K562 (cell line): Measurements from ENCODE around the gene HOXB4. TPM values are rescaled to one million over a fixed set of nuclear protein-coding genes. Genes with fewer than 3 reads are reported as not detected.

Source experiments
- ATAC-seq: fragments of 200-7000 bp; cut with Tn5 transposase; 3 replicates; pipeline ENCODE4 v1.9.1; 2020; ENCODE audit warnings: moderate library complexity
- BruUV-seq: library from RNA; stranded (reverse); fragments of 400-500 nt; replicated peaks from 2 replicates; lab custom pipeline; 2021; lab: Mats Ljungman, UMichigan
- CTCF ChIA-PET: fragments of 300-600 bp; formaldehyde crosslinking; extraction: SDS; loops from one replicate; lab custom pipeline; 2021; ENCODE audit warnings: low intra/inter-chr PET ratio; lab: Yijun Ruan, JAX
- POLR2A ChIA-PET: fragments of 300-600, 350-650 bp; sonication (Branson Sonifier 250); formaldehyde crosslinking; extraction: SDS; loops from one replicate; lab custom pipeline; 2021; ENCODE audit warnings: antibody characterized with exemption, inconsistent platforms; lab: Yijun Ruan, JAX
- DNase-seq, 4 experiments: peaks; one replicate each; pipeline versions ENCODE4 v3.0.0 to v3.0.0-alpha.2; 2011 to 2018; ENCODE audit warnings: low spot score in 3 of 4, mixed read lengths in 3 of 4; ENCODE audit errors: extremely low read depth in 1 of 4
- FAIRE-seq: peaks from 2 replicates; lab custom pipeline; 2011; peaks lifted over from hg19 to GRCh38; lab: Jason Lieb, UNC
- H2AFZ ChIP-seq: 2 replicates; pipeline ENCODE4 v1.6.0; 2011; ENCODE audit warnings: low read depth, low read length, control low read depth, inconsistent platforms
- H3K27ac ChIP-seq: fragments of 200-600 bp; 3 replicates; pipeline ENCODE4 v1.8.0; 2011; ENCODE audit warnings: low read depth, mild to moderate bottlenecking, control low read depth, inconsistent platforms, low read length, moderate library complexity, mixed read lengths; ENCODE audit errors: extremely low read depth
- H3K27me3 ChIP-seq, 2 experiments: fragments of 300-600 bp in 1 of 2; 2 replicates in 1 of 2; 3 replicates in 1 of 2; pipeline versions ENCODE4 v1.6.0 to v1.8.0; 2011; ENCODE audit warnings: inconsistent platforms in 2 of 2, low read length in 2 of 2, mild to moderate bottlenecking in 1 of 2, mixed read lengths in 1 of 2, moderate library complexity in 1 of 2; ENCODE audit not compliant: control insufficient read depth in 2 of 2, insufficient read depth in 2 of 2
- H3K36me3 ChIP-seq: fragments of 300-600 bp; 3 replicates; pipeline ENCODE4 v1.8.0; 2011; ENCODE audit warnings: mild to moderate bottlenecking, low read length, inconsistent platforms; ENCODE audit not compliant: control insufficient read depth, insufficient read depth
- H3K4me1 ChIP-seq, 2 experiments: fragments of 200-600 bp in 1 of 2; replicated peaks in 1 of 2; 2 replicates in 1 of 2; 3 replicates in 1 of 2; pipeline versions ENCODE4 v1.5.1 to v1.8.0; 2011; ENCODE audit warnings: inconsistent platforms in 2 of 2, low read length in 2 of 2, mild to moderate bottlenecking in 1 of 2, mixed read lengths in 1 of 2, moderate library complexity in 1 of 2; ENCODE audit not compliant: control insufficient read depth in 2 of 2, insufficient read depth in 2 of 2
- H3K4me2 ChIP-seq: 2 replicates; pipeline ENCODE4 v1.6.1; 2011; ENCODE audit warnings: low read length, control low read depth, inconsistent platforms, mixed read lengths; ENCODE audit not compliant: insufficient read depth
- H3K4me3 ChIP-seq: fragments of 200-600 bp; sonication (generic), shearing (Covaris generic); 2 replicates; pipeline ENCODE4 v1.5.1; 2016; ENCODE audit warnings: control low read depth, inconsistent platforms
- H3K79me2 ChIP-seq: fragments of 200-600 bp; 3 replicates; pipeline ENCODE4 v1.8.0; 2011; ENCODE audit warnings: low read length, inconsistent platforms; ENCODE audit not compliant: control insufficient read depth, insufficient read depth
- H3K9ac ChIP-seq, 2 experiments: 2 replicates each; pipeline versions ENCODE4 v1.6.0 to v1.6.1; 2011; ENCODE audit warnings: low read depth in 2 of 2, low read length in 2 of 2, control low read depth in 1 of 2, inconsistent platforms in 1 of 2, mild to moderate bottlenecking in 1 of 2, mixed read lengths in 1 of 2; ENCODE audit not compliant: insufficient read depth in 1 of 2
- H3K9me1 ChIP-seq: one replicate; pipeline ENCODE4 v1.6.0; 2011; ENCODE audit warnings: inconsistent platforms, mild to moderate bottlenecking, low read length, moderate library complexity; ENCODE audit not compliant: control insufficient read depth, insufficient read depth
- H3K9me3 ChIP-seq: replicated peaks from 2 replicates; pipeline ENCODE4 v1.5.1; 2011; ENCODE audit warnings: low read depth, low read length, inconsistent platforms; ENCODE audit not compliant: control insufficient read depth, insufficient read depth
- H4K20me1 ChIP-seq: replicated peaks from 2 replicates; pipeline ENCODE4 v1.6.1; 2011; ENCODE audit warnings: low read length, inconsistent platforms, mixed read lengths; ENCODE audit not compliant: control insufficient read depth, insufficient read depth
- FOSL1 ChIP-seq: fragments of 200-800 bp; sonication (Bioruptor generic); conservative IDR thresholded peaks from 2 replicates; pipeline ENCODE4 v1.6.1; 2016; ENCODE audit warnings: missing genetic modification characterization, missing compliant biosample characterization
- KAT2B ChIP-seq: IDR thresholded peaks from one replicate; pipeline ENCODE4 v1.6.1; 2012; ENCODE audit warnings: low read depth, mild to moderate bottlenecking, control low read depth, inconsistent platforms, low read length, moderate library complexity
- SIN3B ChIP-seq: fragments of 450-650 bp; IDR thresholded peaks from 2 replicates; pipeline ENCODE4 v1.6.1; 2017; ENCODE audit warnings: low read depth, mild to moderate bottlenecking, moderate library complexity
- TEAD1 ChIP-seq, 2 experiments: fragments of 450-650 bp in 1 of 2; sonication (generic) in 1 of 2; formaldehyde crosslinking; IDR thresholded peaks; 2 replicates each; pipeline versions ENCODE4 v1.4.0 to v1.8.0; 2020 to 2022; ENCODE audit warnings: mild to moderate bottlenecking in 2 of 2, missing genetic modification reagents in 1 of 2
- ZC3H11A ChIP-seq: IDR thresholded peaks from 2 replicates; pipeline ENCODE4 v1.6.1; 2012; ENCODE audit warnings: low read depth, low read length, improper control_type of control experiment
- ZNF232 ChIP-seq: sonication (generic); formaldehyde crosslinking; IDR thresholded peaks from 2 replicates; pipeline ENCODE4 v1.8.0; 2022; ENCODE audit warnings: mild to moderate bottlenecking, missing genetic modification reagents
- WGBS: fragments of 100-300 bp; shearing (Covaris generic); methylation state at CpG from one replicate; pipeline ENCODE4 v1.1.6; 2016; ENCODE audit warnings: low coverage, mixed read lengths; ENCODE audit not compliant: insufficient coverage; ENCODE audit errors: missing lambda C conversion rate; 5-methylcytosine and 5-hydroxymethylcytosine counted together
- in situ Hi-C: fragments of 300-500 bp; cut with MboI; formaldehyde crosslinking; loops from 4 replicates; pipeline ENCODE4 v1.15.0; 2018; ENCODE audit warnings: inconsistent platforms, mixed read lengths
- intact Hi-C: fragments of 100-400 bp; cut with micrococcal nuclease; formaldehyde crosslinking; loops from 2 replicates; pipeline ENCODE4 v1.14.2; 2022
- polyA plus RNA-seq, 8 experiments: library from polyadenylated mRNA; depleted of rRNA in 4 of 8; stranded (reverse) in 5 of 8; unstranded in 3 of 8; fragments of >200 nt; fragmentation: Nextera tagmentation in 2 of 8; fragmentation: Illumina TruSeq in 1 of 8; extraction: Ambion mirVana in 2 of 8; extraction: Trizol in 1 of 8; gene quantifications; 2 replicates each; pipeline versions ENCODE4 v1.2.1 to v1.2.3, GENCODE V29; 2011 to 2014; ENCODE audit warnings: inconsistent platforms in 1 of 8, missing spikeins in 1 of 8
- total RNA-seq, 7 experiments: library from RNA; depleted of rRNA in 6 of 7; stranded (reverse); fragments of >200 nt in 6 of 7; fragmentation: Illumina TruSeq in 2 of 7; extraction: Trizol in 2 of 7; gene quantifications; 2 replicates each; pipeline versions ENCODE4 v1.2.1 to v1.2.3, GENCODE V29; 2011 to 2021; ENCODE audit warnings: low replicate concordance in 1 of 7
- TF ChIP-seq, protein P1 (sequence below): fragments of 450-650 bp; IDR thresholded peaks from 2 replicates; pipeline ENCODE4 v1.7.1; 2018; ENCODE audit warnings: mild to moderate bottlenecking, low read depth; ENCODE audit not compliant: partially characterized antibody
- TF ChIP-seq, protein P2 (sequence below), 2 experiments: IDR thresholded peaks in 1 of 2; conservative IDR thresholded peaks in 1 of 2; 2 replicates each; pipeline ENCODE4 v1.6.1; 2016; ENCODE audit warnings: low read depth in 2 of 2, mild to moderate bottlenecking in 1 of 2, missing compliant biosample characterization in 1 of 2, missing genetic modification characterization in 1 of 2, moderate library complexity in 1 of 2
- TF ChIP-seq, protein P3 (sequence below), 2 experiments: fragments of 450-650 bp in 1 of 2; sonication (generic) in 1 of 2; formaldehyde crosslinking in 1 of 2; IDR thresholded peaks in 1 of 2; conservative IDR thresholded peaks in 1 of 2; 2 replicates each; pipeline versions ENCODE4 v1.6.1 to v1.8.1; 2016 to 2023; ENCODE audit warnings: mild to moderate bottlenecking in 2 of 2, moderate library complexity in 2 of 2, inconsistent platforms in 1 of 2, missing genetic modification reagents in 1 of 2
- TF ChIP-seq, protein P4 (sequence below): fragments of 250-450 bp; sonication (Bioruptor Pico); IDR thresholded peaks from 2 replicates; pipeline ENCODE4 v1.8.0; 2021; ENCODE audit warnings: mild to moderate bottlenecking, moderate library complexity

Gene HOXB4
- total and polyA plus RNA-seq, 9 of the 15 experiments (the other 6 are each of a cell fraction or from before 2014, with no cell fraction given): 1.6 to 34.9 (median 14.9) TPM

DNA sequence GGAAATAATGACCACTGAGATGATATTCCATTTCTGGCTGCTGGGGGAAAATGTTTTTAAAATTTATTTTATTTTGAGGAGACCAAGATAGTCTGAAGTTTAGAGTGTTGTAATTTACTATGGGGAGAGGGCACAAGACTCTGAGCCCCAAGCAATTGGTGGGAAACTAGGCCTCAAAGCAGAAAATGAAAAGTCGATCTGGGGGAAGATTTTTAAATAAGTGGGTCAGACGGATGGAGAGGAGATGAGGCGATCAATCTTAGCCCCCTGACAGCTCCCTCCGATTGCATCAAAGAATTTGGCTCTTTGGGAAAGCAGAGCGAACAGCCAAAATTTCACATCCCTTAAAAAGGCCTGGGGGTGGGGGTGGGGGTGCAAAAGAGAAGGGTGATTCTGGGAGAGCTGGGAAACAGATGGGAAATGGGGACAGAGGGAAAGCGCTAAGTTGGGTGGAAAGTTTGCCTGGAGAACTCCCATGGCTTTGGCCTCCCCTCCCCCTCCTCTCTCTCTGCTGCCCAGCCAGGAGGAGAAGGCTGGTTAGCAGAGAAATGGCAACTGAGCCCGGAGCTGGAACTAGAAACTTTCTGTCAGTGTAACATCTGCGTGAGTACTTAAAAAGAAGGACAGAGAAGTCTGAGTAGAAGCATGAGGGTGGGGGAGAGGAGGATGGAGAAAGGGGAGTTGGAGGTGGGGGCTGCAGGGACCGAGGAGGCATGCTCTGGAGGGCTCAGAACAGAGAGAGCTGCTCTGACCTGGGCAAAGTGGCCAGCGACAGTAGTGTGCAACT is 31.8 kb downstream of the HOXB4 start:
- Histone ChIP-seq H2AFZ (no peak overlapping the region), H3K27me3 (no peaks in the 10 kb centered on the region), H4K20me1 (no peaks in the 10 kb centered on the region), H3K9me3 (no peaks in the 10 kb centered on the region), H3K9me1 (no peaks in the 10 kb centered on the region), H3K79me2 (peaks cover 84% of the 10 kb centered on the region), H3K27ac (peak overlapping the region; percentile 95), H3K36me3 (peaks cover 41% of the 10 kb centered on the region; the same call in 2 of the 3 replicates), H3K4me3 (peak overlapping the region; percentile 36), H3K4me1 (peaks cover 33 to 40% of the 10 kb centered on the region in 2 experiments), H3K9ac (peak overlapping the region; percentile 73 to 93; a peak in 3 of 4 replicates), H3K4me2 (peak overlapping the region; percentile 81)
- DNase-seq (peak in 2 of 4 experiments; percentile 57 to 69), ATAC-seq (peak; percentile 14), FAIRE-seq (no peak)
- ChIA-PET POLR2A (interaction anchor here (0.6 to 2.2 kb wide), 19 partner anchors 9 to 266 kb away, joined by 3 to 12 read pairs (median 4); no protein-coding TSS in a partner anchor), CTCF (no interaction called here)
- 0% methylated on average over 9 of the region's 10 CpGs for WGBS
- no TSS peak for BruUV-seq
- in situ Hi-C loops: no loop called here
- intact Hi-C loops: loop anchor here (2.0 kb wide), 1 partner anchor 80 kb away; the partner anchor contains the start of gene HOXB9
- TF ChIP-seq, protein P1, sequence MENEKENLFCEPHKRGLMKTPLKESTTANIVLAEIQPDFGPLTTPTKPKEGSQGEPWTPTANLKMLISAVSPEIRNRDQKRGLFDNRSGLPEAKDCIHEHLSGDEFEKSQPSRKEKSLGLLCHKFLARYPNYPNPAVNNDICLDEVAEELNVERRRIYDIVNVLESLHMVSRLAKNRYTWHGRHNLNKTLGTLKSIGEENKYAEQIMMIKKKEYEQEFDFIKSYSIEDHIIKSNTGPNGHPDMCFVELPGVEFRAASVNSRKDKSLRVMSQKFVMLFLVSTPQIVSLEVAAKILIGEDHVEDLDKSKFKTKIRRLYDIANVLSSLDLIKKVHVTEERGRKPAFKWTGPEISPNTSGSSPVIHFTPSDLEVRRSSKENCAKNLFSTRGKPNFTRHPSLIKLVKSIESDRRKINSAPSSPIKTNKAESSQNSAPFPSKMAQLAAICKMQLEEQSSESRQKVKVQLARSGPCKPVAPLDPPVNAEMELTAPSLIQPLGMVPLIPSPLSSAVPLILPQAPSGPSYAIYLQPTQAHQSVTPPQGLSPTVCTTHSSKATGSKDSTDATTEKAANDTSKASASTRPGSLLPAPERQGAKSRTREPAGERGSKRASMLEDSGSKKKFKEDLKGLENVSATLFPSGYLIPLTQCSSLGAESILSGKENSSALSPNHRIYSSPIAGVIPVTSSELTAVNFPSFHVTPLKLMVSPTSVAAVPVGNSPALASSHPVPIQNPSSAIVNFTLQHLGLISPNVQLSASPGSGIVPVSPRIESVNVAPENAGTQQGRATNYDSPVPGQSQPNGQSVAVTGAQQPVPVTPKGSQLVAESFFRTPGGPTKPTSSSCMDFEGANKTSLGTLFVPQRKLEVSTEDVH: peak; percentile 21
- no peak for TF ChIP-seq FOSL1
- TF ChIP-seq, protein P2, sequence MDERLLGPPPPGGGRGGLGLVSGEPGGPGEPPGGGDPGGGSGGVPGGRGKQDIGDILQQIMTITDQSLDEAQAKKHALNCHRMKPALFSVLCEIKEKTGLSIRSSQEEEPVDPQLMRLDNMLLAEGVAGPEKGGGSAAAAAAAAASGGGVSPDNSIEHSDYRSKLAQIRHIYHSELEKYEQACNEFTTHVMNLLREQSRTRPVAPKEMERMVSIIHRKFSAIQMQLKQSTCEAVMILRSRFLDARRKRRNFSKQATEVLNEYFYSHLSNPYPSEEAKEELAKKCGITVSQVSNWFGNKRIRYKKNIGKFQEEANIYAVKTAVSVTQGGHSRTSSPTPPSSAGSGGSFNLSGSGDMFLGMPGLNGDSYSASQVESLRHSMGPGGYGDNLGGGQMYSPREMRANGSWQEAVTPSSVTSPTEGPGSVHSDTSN (CRISPR knock-in tag; IDR thresholded peaks at IDR 0.05; ENCODE audit: low read depth): peak; percentile 87
- TF ChIP-seq, protein P2 (tag; conservative IDR thresholded peaks at IDR 0.05; ENCODE audit: low read depth): peak; percentile 96
- TF ChIP-seq ZNF232: no peak
- TF ChIP-seq SIN3B: no peak
- TF ChIP-seq ZC3H11A: no peak
- no peak for TF ChIP-seq TEAD1 (CRISPR knock-in tag; IDR thresholded peaks at IDR 0.05)
- TF ChIP-seq, protein P3, sequence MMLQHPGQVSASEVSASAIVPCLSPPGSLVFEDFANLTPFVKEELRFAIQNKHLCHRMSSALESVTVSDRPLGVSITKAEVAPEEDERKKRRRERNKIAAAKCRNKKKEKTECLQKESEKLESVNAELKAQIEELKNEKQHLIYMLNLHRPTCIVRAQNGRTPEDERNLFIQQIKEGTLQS (IDR thresholded peaks at IDR 0.05): no peak
- TF ChIP-seq, protein P3 (CRISPR knock-in tag; conservative IDR thresholded peaks at IDR 0.05): no peak
- TF ChIP-seq KAT2B: no peak
- TF ChIP-seq, protein P4, sequence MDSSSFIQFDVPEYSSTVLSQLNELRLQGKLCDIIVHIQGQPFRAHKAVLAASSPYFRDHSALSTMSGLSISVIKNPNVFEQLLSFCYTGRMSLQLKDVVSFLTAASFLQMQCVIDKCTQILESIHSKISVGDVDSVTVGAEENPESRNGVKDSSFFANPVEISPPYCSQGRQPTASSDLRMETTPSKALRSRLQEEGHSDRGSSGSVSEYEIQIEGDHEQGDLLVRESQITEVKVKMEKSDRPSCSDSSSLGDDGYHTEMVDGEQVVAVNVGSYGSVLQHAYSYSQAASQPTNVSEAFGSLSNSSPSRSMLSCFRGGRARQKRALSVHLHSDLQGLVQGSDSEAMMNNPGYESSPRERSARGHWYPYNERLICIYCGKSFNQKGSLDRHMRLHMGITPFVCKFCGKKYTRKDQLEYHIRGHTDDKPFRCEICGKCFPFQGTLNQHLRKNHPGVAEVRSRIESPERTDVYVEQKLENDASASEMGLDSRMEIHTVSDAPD (CRISPR knock-in tag): no peak
